OCI-M2 (cell line): ENCODE data around the gene ROPN1L.

Experiments used
- DNase-seq: peaks from one replicate; lab custom pipeline; 2025; ENCODE audit not compliant: unreplicated experiment; lab: John Stamatoyannopoulos, UW

The ROPN1L gene

DNA sequence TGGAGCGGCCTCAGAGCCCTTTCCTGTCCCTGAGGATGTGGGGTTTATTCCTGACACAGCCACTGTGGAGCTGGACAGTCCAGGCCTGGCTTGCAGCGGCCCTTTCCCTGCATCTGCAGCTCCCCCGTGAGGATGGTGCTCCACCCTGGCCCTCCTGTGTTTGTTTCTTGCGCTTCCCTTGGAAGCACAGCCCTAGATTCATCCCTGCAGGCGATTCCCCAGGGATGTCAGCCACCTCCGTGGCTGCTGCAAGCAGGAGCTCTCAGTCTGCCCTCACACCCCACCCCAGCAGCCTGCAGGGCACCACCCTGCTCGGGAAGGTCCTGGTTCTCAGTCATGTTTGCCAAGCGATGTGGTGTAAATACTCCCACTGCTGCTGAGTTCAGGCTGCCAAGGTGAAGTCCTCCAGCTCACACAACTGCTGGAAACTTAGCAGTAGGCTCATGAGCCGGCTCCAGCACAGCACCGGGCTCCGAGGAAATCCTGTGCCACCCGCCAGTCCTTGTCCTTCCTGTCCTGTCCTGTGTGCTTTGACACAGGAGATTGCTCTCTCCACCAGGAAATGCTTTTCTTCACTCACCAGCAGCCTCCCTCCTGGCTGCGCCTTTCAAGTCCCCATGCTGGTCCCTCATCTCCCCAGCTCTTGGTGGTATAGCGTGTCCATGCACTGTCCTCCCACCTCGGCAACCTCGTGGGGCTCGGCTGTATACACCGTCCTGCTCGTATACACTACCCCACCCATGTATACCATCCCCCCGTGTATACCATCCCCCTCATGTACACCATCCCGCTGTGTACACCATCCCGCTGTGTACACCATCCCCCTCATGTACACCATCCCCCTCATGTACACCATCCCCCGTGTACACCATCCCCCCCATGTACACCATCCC lies 16.2 kb downstream of the ROPN1L start:
- no peak for DNase-seq

DNA sequence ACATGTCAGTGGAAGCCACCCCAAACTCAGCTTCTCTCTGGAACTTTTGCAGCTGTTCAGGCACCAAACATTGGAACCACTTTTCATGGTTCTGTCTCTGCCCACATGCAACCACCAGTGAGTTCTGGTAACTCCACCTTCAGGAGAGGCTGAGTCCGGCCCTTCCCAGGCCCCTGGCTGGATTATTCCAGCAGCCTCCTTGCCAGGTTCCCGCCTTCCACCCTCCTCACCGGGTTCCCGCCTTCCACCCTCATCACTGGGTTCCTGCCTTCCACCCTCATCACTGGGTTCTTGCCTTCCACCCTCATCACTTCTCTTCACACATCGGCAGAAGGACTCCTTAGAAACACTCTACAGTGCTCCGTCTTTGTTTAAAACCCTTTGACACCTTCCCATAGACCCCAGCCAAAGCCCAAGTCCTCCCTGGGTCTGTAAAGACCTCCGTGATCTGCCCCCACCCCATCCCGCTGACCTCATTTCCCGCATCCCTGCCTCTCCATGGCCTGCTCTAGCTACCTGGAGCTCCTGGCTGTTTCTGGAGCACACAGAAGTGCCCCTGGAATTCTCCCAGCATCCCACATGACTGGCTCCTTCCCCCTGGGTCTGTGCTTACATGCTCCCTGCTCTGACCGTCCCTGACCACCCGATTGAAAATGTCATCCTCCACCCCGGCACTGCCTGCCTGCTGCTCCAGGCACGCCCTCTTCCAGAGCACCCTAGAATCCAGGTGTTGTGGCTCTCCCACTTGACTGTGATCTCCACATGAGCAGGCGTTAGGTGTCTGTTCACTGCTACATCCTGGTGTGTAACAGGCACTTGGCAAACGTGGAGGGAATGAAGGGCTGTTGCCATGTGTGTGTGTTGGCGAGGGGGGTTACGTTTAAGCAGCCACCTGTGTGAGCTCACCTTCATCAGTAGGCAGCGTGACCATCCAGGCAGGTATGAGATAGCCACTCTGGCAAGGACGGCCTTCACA lies 17.7 kb downstream of the ROPN1L start:
- DNase-seq = no peak

DNA sequence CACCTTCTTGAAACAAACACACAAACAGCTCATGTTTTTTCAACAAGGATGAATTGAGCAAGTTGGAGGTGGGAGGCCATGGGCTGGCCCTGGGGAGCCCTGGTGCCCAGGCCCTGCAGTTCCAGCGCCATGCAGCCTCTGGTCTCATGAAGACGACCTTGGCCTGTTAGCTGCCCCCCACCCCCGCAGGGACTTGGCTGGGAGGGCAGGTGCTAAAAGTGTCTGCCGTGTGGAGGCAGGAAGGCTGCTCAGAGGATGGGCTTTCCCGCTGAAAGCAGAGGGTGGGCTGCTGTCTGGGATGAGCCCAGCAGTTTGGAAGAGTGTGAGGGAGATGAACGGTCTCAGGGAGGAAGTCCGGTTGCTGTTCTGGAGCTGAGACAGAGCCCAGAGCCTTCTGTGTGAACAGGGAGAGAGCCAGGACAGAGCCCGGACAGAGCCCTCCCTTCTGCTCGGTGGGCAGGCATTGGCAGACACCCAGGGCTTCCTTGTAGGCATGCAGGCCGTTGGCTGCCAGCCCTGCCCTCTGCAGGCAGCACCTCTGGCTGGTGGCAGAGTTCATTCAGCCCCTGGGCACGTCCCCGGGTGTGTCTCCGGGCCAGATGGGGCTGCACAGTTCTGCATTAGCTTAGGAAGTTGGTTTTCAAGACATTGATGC lies 18.7 kb downstream of the ROPN1L start:
- DNase-seq = no peak

DNA sequence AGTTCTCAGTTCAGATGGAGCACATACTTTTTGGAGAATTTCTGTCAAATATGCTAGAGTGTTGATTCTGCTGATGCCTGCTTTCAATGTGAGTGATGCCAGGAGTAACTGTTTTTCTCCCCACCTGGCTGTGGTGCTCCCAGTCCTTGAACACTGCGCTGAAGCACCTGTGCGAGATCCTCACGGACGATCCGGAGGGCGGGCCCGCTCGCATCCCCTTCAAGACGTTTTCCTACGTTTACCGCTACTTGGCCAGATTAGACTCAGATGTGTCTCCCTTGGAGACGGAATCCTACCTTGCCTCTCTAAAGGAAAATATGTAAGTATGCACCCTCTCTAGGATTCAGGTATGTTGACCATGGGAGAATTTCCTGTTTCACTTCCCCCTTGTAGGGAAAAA lies 19.4 kb downstream of the ROPN1L start:
- DNase-seq = no peak

DNA sequence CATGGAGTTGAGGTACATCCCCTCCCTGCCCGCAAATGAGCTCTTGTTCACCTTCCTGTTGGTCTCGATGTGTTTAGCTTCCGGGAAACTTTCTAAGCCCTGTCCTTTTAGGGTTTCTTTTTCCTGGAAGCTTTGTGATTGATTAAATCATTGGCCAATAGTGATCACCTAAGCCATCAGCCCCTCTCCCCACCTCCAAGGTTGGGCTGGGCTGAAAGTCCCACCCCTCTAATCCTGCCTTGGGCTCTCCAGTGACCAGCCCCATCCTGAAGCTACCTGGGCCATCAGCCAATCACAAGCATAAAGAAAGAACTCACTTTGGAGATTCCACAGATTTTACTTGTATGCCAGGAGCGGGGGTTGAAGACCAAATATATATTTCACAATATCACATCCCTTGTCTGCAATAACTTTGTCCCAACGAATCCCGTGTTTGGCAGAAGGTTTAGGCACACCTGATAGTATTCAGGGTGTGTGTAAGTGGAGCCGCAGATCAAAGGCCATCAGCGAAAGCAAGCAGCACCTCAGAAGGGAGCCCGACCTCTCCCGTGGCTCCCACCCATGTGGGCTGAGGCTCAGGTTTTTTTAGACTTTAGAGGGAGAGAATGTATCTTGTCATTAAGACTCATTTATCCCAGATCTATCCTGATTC lies 20.4 kb downstream of the ROPN1L start:
- DNase-seq = no peak

DNA sequence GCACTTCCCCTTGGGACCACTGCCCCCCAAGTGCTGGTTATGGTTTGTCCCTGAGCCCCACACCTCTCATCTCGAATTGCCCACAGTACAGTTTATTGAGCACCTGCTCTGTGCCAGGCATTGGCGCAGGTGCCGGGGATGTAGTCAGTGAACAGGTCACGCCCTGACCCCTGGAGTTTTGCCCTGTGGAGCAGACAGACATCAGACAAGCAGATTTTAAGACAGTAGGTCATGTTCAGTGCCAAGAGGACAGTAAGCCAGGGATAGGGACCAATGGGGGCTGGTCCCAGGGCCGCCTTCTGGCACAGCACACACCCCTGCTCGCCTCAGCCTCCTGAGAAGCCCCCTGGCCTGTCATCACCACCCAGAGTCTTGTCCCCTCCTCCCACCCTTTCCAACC lies 21.9 kb downstream of the ROPN1L start:
- DNase-seq = no peak

DNA sequence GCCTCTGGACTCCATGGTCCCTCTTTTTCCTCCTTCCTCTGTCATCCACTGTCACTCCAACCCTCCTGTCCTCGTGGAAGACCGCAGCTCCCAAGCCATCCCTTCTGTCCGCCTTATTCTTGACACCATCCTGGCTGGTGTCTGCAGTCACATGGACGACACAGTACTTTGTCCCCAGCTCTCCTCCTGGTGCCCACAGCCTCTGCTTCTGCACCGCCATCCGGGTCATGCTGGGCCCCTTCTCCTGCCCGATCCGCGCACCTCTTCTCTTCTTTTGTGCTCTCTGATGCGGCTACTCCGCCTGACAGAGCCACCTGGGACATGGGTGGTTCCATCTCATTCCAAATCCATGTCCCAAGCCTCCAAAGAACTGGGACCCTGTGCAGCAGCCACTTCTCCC lies 22.5 kb downstream of the ROPN1L start:
- DNase-seq = no peak

DNA sequence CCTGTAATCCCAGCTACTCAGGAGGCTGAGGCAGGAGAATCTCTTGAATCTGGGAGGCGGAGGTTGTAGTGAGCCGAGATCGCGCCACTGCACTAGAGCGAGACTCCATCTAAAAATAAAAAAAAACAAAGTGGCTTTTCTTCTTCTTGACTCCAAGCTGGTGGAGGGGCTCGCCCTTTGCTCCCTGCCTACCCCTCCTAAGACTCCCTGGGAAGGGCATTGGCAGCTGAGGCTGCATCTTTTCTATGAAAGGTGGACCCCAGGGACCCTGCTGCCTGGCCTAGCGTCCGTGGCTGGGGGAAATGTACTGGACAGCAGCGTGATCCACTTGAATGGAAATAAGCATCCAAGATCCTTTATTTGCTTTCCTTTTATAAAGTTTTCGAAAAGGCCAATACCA lies 24.0 kb downstream of the ROPN1L start:
- no peak for DNase-seq

DNA sequence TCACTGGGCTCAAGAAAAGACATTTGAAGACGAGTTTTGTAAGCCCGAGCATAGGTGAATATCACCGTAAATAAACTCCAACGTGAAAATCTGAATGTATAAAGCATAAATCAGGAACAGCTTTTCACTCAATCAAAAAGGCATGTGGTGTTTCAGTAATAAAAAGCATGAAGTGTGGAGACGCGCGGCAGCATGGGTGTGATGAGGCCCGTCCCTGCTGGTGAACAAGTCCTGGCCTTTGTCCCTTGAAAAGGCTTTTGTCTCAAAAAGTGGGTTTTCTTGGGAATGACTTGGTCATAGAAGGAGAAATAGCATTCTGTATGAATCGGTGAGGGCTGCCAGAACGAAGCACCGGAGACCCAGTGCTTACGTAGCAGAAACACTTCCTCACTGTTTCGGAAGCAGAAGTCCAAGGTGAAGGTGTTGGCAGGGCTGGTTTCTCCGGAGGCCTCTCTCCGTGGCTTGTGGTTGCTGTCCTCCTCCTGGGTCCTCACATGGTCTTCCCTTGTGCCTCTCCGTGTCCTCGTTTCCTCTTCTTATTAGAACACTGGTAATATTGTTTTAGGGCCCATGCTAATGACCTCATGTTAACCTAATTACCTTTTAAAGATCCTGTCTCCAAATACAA lies 24.9 kb downstream of the ROPN1L start:
- no peak for DNase-seq

DNA sequence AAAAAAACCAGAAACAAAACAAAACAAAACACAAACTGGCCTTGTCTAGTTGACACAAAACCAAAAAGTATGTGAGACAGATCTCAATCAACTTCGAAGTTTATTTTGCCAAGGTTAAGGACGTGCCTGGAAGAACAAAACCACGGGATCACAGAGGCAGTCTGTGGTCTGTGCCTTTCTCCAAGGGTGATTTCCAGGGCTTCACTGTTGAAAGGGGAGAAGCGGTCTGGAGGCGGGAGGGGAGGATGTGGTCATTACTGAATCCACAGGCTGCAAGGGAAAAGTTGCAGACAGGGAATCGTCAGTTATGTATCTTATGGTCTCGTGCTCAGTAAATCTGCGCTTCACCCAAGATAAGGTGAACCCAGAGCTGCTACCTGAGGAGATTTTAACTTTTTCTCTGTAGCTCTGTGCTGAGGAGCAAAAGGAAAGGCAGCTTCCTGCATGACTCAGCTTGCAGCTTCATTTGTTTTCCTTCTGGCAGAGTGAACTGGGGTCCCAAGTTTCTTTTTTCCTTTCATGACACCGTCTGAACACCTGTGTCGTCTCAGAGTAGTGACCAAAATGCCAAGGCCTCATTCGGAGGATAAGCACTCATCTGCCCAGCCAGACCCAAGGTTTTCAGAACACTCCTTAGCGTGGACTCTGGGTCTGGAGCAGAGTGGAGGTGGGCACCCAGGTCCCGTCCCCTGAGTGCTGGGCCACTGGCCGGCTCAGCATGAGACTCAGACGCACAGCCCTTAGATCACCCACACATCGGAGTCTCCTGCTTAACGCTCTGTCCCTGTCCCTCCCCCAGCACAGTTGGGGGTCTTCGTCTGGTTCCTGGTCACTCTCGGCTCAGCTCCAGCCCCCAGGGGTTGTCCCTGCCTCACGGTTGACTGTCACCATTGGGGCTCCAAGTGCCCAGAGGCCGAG lies 25.9 kb downstream of the ROPN1L start:
- DNase-seq = no peak

DNA sequence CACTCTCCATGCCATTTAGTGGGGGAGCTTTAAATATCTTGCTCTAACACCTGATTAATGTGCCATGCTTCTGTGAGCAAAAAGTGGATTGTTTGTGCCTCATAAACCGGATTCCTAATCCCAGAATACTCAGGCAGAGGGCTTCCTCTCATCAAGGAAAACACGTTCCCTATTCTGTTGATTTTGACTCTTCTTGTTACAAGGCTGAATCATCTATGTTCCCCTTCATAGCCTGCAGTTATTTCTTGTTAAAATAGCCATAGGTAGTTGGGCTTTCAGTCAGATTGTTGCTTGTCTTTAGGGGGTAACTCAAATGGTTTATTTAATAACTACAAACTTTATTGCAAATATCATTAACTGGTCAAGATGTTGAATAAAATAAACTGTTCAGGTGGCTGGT lies 26.6 kb downstream of the ROPN1L start:
- no peak for DNase-seq

DNA sequence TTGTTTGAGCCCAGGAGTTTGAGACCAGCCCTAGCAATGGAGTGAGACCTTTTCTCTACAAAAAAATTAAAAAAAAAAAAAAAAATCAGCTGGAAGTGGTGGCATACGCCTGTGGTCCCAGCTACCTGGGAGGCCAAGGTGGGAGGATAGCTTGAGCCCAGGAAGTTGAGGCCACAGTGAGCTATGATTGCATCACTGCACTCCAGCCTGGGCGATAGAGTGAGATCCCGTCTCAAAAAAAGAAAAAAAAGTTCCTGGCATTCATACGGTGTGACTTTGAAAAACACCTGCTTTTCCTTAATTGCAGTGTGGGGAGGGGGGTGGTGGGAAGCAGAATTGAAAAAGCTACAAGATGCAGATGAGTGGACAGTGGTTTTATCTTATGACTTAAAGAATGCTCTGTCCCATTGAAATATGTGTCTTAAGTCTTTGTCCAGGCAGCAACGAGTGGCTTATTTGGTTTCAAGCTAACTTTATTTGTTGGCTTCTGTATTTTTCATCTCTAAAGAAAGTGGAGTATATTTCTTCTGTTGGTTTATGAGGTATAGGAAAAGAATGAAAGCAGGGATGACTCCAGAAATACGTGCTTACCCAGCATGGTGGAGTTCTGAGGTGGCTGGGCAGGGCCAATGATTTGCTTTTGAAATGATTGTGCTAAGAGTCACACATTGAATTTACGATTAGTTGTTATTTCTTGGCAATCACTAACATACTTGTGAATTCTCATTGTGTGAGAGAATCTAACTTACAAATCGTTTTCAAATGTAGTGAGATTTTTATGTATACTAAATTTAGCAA lies 27.8 kb downstream of the ROPN1L start:
- DNase-seq = no peak

DNA sequence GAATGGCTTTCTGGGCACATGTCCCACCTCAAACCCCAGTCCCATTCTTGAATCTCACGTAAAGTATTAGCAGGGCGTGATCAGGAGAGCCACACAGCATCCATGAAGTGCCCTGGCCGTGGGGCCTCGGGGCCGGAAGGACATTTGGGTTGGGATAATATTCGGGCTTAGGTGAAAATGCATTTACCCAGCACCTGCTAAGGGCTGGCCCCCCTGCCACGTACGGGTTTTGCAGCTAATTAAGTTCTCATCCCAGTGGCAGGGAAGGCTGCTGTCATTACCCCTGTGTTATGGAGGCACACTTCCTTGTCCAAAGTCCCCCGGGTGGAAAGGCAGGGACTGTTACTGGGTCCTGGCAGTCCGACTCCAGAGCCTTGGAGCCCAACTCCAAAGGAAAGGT lies 29.0 kb downstream of the ROPN1L start:
- DNase-seq = no peak

DNA sequence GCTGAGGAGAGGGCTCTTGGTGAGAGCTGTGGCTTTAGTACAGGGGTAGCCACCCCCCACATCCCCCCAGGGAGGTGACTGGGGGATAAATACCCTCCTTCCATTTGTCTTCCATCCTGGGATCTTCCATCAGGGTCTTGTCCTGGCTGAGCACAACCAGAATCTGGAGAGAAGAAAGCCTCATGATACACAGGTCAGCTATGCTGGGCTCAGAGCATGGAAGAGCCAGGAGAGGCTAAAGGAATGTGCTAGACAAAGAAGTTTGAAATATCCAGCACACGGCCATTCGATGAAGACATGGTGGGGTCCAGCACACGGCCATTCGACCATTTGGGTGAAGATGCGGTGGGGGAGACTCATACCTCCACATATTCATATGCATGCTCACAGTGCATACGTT lies 30.0 kb downstream of the ROPN1L start:
- DNase-seq = no peak

DNA sequence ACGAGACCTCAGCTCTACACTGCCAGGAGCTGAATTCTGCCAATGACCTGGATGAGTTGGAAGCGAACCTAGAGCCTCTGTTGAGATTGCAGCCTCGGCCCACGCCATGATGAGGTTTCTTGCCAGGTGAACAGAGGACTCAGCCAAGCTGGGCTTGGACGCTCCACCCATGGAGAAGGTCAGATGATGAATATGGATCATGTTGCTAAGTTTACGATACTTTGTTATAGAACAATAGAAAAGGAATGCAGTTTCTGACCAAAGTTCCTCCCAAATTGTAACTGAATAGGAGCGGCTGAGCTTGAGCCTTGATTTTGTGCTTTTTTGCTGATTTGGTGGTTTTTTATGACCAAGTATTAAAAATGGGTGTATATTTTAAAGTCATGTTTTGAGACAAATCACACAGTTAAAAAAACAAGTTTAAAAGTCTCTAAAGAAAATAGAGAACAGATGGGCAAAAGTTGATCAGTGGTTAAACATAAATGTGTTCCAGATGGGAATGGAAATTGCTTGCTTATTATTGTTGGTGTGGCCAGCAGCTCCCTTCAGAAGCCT lies 32.9 kb downstream of the ROPN1L start:
- no peak for DNase-seq

DNA sequence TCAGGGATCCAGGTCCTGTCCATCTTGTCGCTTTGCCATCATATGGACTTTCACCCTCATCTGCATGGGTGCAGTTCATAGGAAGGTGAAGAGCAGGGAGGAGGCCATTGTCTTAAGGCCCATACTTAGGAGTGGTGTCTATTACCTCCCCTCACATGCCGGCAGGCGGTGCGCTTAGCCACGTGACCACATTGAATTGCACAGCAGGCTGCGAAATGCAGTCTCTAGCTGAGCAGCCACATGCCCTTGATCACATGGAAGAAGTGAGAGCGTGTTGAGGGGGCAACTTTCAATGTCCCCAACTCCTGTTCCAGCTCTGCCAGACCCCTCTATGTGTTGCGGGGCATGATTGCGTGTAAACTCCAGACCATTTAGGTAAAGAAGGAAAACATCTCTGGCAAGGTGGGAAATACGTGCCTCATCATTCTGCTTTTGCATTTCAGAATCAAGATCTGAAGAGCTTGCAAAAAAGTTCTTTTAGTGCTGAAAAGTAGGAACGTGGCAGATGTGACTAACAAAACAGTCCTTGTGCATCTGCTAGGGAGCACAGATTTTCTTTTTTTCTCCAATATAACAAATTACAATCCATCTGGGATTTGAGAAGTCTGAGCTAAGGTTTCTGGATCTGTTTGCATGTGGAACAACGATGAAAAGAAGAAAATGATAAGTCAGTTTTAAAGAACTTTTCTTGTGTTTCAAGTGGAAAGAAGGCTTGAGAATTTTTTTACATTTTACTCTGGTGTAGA lies 34.4 kb downstream of the ROPN1L start:
- DNase-seq = no peak

DNA sequence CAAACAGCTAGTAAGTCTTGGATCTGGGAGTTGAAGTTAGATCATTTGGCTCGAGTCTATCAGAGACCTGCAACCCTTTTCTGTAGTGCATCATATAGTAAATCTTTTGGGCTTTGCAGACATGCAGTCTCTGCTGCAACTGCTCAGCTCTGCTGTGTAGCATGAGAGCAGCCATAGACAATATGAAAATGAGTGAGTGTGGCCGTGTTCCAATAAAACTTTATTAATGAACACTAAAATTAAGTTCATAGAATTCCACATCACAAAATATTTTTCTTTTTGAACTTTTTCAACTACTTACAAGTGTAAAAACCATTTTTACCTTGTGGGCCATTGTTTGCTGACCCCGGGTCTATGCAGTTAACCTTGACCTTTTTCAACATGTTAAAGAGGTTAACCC lies 35.2 kb downstream of the ROPN1L start:
- no peak for DNase-seq

DNA sequence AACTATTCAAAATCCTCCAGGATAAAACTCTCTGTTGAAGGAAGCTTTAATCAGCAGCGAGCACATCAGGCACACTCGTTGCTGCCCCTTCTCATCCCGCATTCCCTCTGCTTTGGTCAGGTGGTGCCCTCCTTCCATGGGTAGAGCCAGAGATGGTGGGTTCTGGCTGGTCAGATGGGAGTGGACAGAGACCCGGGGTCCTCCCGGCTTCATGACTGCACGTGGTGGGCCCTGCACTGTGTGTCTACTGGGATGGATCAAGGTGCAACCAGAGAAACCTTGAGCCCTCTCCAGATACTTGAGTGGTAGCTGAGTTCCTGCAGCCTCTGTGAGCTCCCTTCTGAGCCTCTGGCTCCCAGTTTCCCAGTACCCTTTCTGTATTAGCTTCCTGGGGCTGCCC lies 36.3 kb downstream of the ROPN1L start:
- no peak for DNase-seq
